Activated CD8-positive, alpha-beta T cell treated with anti-CD3 and anti-CD28 coated beads for 36 hours (primary cell): ENCODE data around the gene DAPL1. TPM values are rescaled to one million over a fixed set of nuclear protein-coding genes. Genes with fewer than 3 reads are reported as not detected.

Experiments used
- ATAC-seq: fragments of 200-7000 bp; cut with Tn5 transposase; one replicate; pipeline ENCODE4 v1.10.0; 2021; ENCODE audit warnings: mild to moderate bottlenecking, moderate library complexity
- CTCF ChIA-PET: fragments of 350-600 bp; sonication (Branson Sonifier 250); formaldehyde crosslinking; loops from one replicate; lab custom pipeline; 2021; ENCODE audit warnings: antibody characterized with exemption; lab: Charles Lee
- POLR2A ChIA-PET: fragments of 350-600 bp; sonication (Branson Sonifier 250); formaldehyde crosslinking; loops from one replicate; lab custom pipeline; 2021; ENCODE audit warnings: antibody characterized with exemption; lab: Charles Lee
- DNase-seq: peaks from one replicate; pipeline ENCODE4 v3.0.0-alpha.2; 2020
- H3K27ac Mint-ChIP-seq: one replicate; pipeline ENCODE4 v1.8.0; 2021; ENCODE audit warnings: mild to moderate bottlenecking, mixed read lengths
- H3K27me3 Mint-ChIP-seq: one replicate; pipeline ENCODE4 v1.8.0; 2021; ENCODE audit warnings: mixed read lengths
- H3K36me3 Mint-ChIP-seq: one replicate; pipeline ENCODE4 v1.8.0; 2021; ENCODE audit warnings: low read depth, mixed read lengths
- H3K4me1 Mint-ChIP-seq: one replicate; pipeline ENCODE4 v1.8.0; 2021; ENCODE audit warnings: low read depth, mixed read lengths
- H3K4me3 Mint-ChIP-seq: one replicate; pipeline ENCODE4 v1.8.0; 2021; ENCODE audit warnings: mild to moderate bottlenecking, moderate library complexity, mixed read lengths
- H3K9me3 Mint-ChIP-seq: one replicate; pipeline ENCODE4 v1.8.0; 2021; ENCODE audit warnings: mixed read lengths
- CTCF ChIP-seq: fragments of 200-600 bp; IDR thresholded peaks from one replicate; pipeline ENCODE4 v1.8.0; 2022; ENCODE audit warnings: antibody characterized with exemption, mild to moderate bottlenecking
- intact Hi-C: fragments of 100-400 bp; cut with micrococcal nuclease; formaldehyde crosslinking; loops from one replicate; pipeline ENCODE4 v1.10.0; 2022
- total RNA-seq, 2 experiments: library from RNA; stranded (reverse); gene quantifications; one replicate each; pipeline ENCODE4 v1.2.3, GENCODE V29; 2021

The DAPL1 gene
- total RNA-seq, 2 experiments from 2014 or later, result not detected

- no peak for ATAC-seq
- H3K36me3 Mint-ChIP-seq, result no peaks in the 10 kb centered on the region
- no peak overlapping the region for H3K4me3 Mint-ChIP-seq
- H3K9me3 Mint-ChIP-seq, result no peaks in the 10 kb centered on the region
- intact Hi-C loops, result no loop called here
- H3K27ac Mint-ChIP-seq, result no peak overlapping the region
- CTCF ChIA-PET, result no interaction called here
- no peaks in the 10 kb centered on the region for H3K4me1 Mint-ChIP-seq
- no peaks in the 10 kb centered on the region for H3K27me3 Mint-ChIP-seq
- TF ChIP-seq CTCF, result no peak
- no peak for DNase-seq
- POLR2A ChIA-PET, result no interaction called here
Observed at GRCh38 chr2:158775273-158776027, 19.7 kb upstream of the DAPL1 start.

GRCh38 chr2:158776231-158776630, 18.9 kb upstream of the DAPL1 start:
- Mint-ChIP-seq H3K4me1 (no peaks in the 10 kb centered on the region), H3K4me3 (no peak overlapping the region), H3K27ac (no peak overlapping the region), H3K9me3 (no peaks in the 10 kb centered on the region), H3K36me3 (no peaks in the 10 kb centered on the region), H3K27me3 (no peaks in the 10 kb centered on the region)
- ATAC-seq (no peak), DNase-seq (no peak)
- no peak for TF ChIP-seq CTCF
- intact Hi-C loops, result no loop called here
- ChIA-PET POLR2A (interaction anchor here (0.6 kb wide), 1 partner anchor 209 kb away, joined by 3 read pairs; no protein-coding TSS in a partner anchor), CTCF (interaction anchor here (1.0 kb wide), 1 partner anchor 597 kb away, joined by 3 read pairs; no protein-coding TSS in a partner anchor)

- TF ChIP-seq CTCF, result no peak
- POLR2A ChIA-PET, result no interaction called here
Observed at GRCh38 chr2:158777077-158777476, 18.0 kb upstream of the DAPL1 start.

GRCh38 chr2:158778243-158778642, 16.9 kb upstream of the DAPL1 start:
- Mint-ChIP-seq H3K9me3 (no peaks in the 10 kb centered on the region), H3K27me3 (peaks cover 3% of the 10 kb centered on the region), H3K27ac (no peak overlapping the region), H3K36me3 (no peaks in the 10 kb centered on the region), H3K4me3 (no peak overlapping the region), H3K4me1 (no peaks in the 10 kb centered on the region)
- intact Hi-C loops, result no loop called here
- ChIA-PET CTCF (no interaction called here), POLR2A (no interaction called here)
- ATAC-seq (no peak), DNase-seq (no peak)
- no peak for TF ChIP-seq CTCF

More at GRCh38 chr2:158777077-158777476, 18.0 kb upstream of the DAPL1 start:
- no peaks in the 10 kb centered on the region for H3K36me3 Mint-ChIP-seq
- H3K9me3 Mint-ChIP-seq, result no peaks in the 10 kb centered on the region
- ATAC-seq (no peak), DNase-seq (no peak)
- H3K4me1 Mint-ChIP-seq, result no peaks in the 10 kb centered on the region
- CTCF ChIA-PET, result interaction anchor here (1.0 kb wide), 1 partner anchor 598 kb away, joined by 3 read pairs; no protein-coding TSS in a partner anchor
- intact Hi-C loops, result no loop called here
- no peak overlapping the region for H3K4me3 Mint-ChIP-seq
- H3K27ac Mint-ChIP-seq, result no peak overlapping the region
- no peaks in the 10 kb centered on the region for H3K27me3 Mint-ChIP-seq

GRCh38 chr2:158779621-158780020, 15.5 kb upstream of the DAPL1 start:
- H3K4me3 Mint-ChIP-seq, result no peak overlapping the region
- ChIA-PET POLR2A (no interaction called here), CTCF (interaction anchor here (1.4 kb wide), 1 partner anchor 18 kb away, joined by 4 read pairs; no protein-coding TSS in a partner anchor)
- no peak for TF ChIP-seq CTCF
- no peaks in the 10 kb centered on the region for H3K4me1 Mint-ChIP-seq
- ATAC-seq, result no peak
- H3K27ac Mint-ChIP-seq, result no peak overlapping the region
- no peaks in the 10 kb centered on the region for H3K36me3 Mint-ChIP-seq
- intact Hi-C loops, result no loop called here
- H3K9me3 Mint-ChIP-seq, result no peaks in the 10 kb centered on the region
- no peak for DNase-seq
- peaks cover 6% of the 10 kb centered on the region for H3K27me3 Mint-ChIP-seq
